RWPE1 (cell line): Measurements from ENCODE around the gene NUDT9.

ENCODE experiments used
- CTCF ChIA-PET: fragments of 350-600 bp; sonication (Branson Sonifier 250); formaldehyde crosslinking; extraction: SDS; loops from one replicate; lab custom pipeline; 2021; lab: Yijun Ruan, JAX
- POLR2A ChIA-PET: fragments of 400-600 bp; formaldehyde crosslinking; extraction: SDS; loops from one replicate; lab custom pipeline; 2020; ENCODE audit warnings: antibody characterized with exemption; ENCODE audit not compliant: low non-redundant PET; lab: Yijun Ruan, JAX
- DNase-seq: peaks from one replicate; pipeline ENCODE4 v3.0.0; 2012; ENCODE audit warnings: low spot score
- H3K27ac ChIP-seq: fragments of 450-650 bp; 2 replicates; pipeline ENCODE4 v1.5.1; 2017
- CTCF ChIP-seq: fragments of 450-650 bp; conservative IDR thresholded peaks from 2 replicates; pipeline ENCODE4 v1.5.1; 2017; ENCODE audit warnings: low read depth, mild to moderate bottlenecking

Gene NUDT9

GRCh38 chr4:87461281-87461700, 38.9 kb downstream of the NUDT9 start:
- ChIA-PET CTCF (interaction anchor here (0.5 kb wide), 1 partner anchor 39 kb away, joined by 3 read pairs; no protein-coding TSS in a partner anchor), POLR2A (no interaction called here)
- no peak overlapping the region for H3K27ac ChIP-seq
- DNase-seq: peak; percentile 10
- no peak for TF ChIP-seq CTCF

GRCh38 chr4:87462102-87462501, 39.7 kb downstream of the NUDT9 start:
- TF ChIP-seq CTCF: no peak
- ChIA-PET CTCF (no interaction called here), POLR2A (no interaction called here)
- H3K27ac ChIP-seq: no peak overlapping the region
- no peak for DNase-seq

GRCh38 chr4:87465739-87466366, 43.5 kb downstream of the NUDT9 start:
- POLR2A ChIA-PET: no interaction called here
- peak; percentile 66 for TF ChIP-seq CTCF
- H3K27ac ChIP-seq: no peak overlapping the region
- CTCF ChIA-PET: interaction anchor here (1.8 to 3.0 kb wide), 2 partner anchors 90 to 113 kb away, joined by 11 to 13 read pairs; no protein-coding TSS in a partner anchor
- peak; percentile 20 for DNase-seq

GRCh38 chr4:87469390-87469789, 47.0 kb downstream of the NUDT9 start:
- DNase-seq: no peak
- ChIA-PET POLR2A (no interaction called here), CTCF (interaction anchor here (0.7 kb wide), 1 partner anchor 113 kb away, joined by 3 read pairs; no protein-coding TSS in a partner anchor)
- no peak for TF ChIP-seq CTCF
- H3K27ac ChIP-seq: no peak overlapping the region

GRCh38 chr4:87476934-87477333, 54.6 kb downstream of the NUDT9 start:
- ChIA-PET CTCF (no interaction called here), POLR2A (no interaction called here)
- H3K27ac ChIP-seq: no peak overlapping the region
- no peak for DNase-seq
- TF ChIP-seq CTCF: no peak

- no peak overlapping the region for H3K27ac ChIP-seq
- CTCF ChIA-PET: no interaction called here
- no peak for TF ChIP-seq CTCF
- no peak for DNase-seq
- POLR2A ChIA-PET: no interaction called here
Observed at GRCh38 chr4:87478732-87479250, 56.4 kb downstream of the NUDT9 start.
